ENCODE data around the gene FBXO22.
"Not testable (repeated sequence)": the region's sequence is repeated elsewhere in the genome, so short reads cannot be mapped to it uniquely, and the experiment has no call there.

FBXO22 gene

DNA sequence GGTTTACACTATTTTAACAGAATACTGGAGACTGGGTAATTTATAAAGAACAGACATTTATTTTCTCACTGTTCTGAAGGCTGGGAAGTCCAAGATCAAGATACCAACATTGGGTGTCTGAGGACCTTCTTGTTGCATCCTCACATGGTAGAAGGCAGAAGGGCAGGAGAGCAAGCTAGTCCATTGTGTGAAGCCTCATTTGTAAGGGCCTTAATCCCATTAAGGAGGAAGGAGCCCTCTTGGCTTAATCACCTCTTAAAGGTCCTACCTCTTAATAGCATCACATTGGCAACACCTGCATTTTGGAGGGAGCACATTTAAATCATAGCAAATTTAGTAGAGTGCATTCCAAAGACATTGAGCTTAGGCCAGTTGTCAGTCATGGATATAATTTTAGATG lies 34.2 kb upstream of the FBXO22 start:
- DNase-seq, result no peak
- Histone ChIP-seq H3K9me3 (ENCODE audit: control insufficient read depth, low read length) (no peaks in the 10 kb centered on the region), H3K4me3 (ENCODE audit: insufficient read depth, low read depth, low read length, poor library complexity, severe bottlenecking) (no peak overlapping the region), H3K36me3 (ENCODE audit: control insufficient read depth, insufficient read depth, low read length) (peaks cover 11% of the 10 kb centered on the region), H3K27me3 (replicated peaks; ENCODE audit: control insufficient read depth, insufficient read depth, low read length, poor library complexity, severe bottlenecking) (no peaks in the 10 kb centered on the region), H3K4me1 (ENCODE audit: control insufficient read depth, insufficient read depth, low read length, poor library complexity, severe bottlenecking) (peaks cover 4% of the 10 kb centered on the region), H3K27ac (ENCODE audit: insufficient read depth, low read length, poor library complexity, severe bottlenecking) (no peak overlapping the region)

DNA sequence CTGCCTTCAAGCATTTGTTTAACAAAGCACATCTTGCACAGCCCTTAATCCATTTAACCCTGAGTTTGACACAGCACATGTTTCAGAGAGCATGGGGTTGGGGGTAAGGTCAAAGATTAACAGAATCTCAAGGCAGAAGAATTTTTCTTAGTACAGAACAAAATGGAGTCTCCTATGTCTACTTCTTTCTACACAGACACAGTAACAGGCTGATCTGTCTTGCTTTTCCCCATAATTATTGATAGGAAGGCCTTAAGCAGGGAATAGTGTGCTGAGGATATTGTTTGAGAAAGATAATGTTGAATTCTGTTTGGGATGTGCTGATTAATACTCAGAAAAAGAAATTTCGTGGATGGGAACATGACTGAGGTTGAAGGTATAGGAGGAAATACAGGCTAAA lies 32.1 kb upstream of the FBXO22 start:
- not testable (repeated sequence) for H3K27me3 ChIP-seq (replicated peaks; ENCODE audit: control insufficient read depth, insufficient read depth, low read length, poor library complexity, severe bottlenecking); H3K4me3 ChIP-seq (ENCODE audit: insufficient read depth, low read depth, low read length, poor library complexity, severe bottlenecking); DNase-seq; H3K4me1 ChIP-seq (ENCODE audit: control insufficient read depth, insufficient read depth, low read length, poor library complexity, severe bottlenecking); H3K27ac ChIP-seq (ENCODE audit: insufficient read depth, low read length, poor library complexity, severe bottlenecking); H3K9me3 ChIP-seq (ENCODE audit: control insufficient read depth, low read length)
- peaks cover 16% of the 10 kb centered on the region for H3K36me3 ChIP-seq (ENCODE audit: control insufficient read depth, insufficient read depth, low read length)

DNA sequence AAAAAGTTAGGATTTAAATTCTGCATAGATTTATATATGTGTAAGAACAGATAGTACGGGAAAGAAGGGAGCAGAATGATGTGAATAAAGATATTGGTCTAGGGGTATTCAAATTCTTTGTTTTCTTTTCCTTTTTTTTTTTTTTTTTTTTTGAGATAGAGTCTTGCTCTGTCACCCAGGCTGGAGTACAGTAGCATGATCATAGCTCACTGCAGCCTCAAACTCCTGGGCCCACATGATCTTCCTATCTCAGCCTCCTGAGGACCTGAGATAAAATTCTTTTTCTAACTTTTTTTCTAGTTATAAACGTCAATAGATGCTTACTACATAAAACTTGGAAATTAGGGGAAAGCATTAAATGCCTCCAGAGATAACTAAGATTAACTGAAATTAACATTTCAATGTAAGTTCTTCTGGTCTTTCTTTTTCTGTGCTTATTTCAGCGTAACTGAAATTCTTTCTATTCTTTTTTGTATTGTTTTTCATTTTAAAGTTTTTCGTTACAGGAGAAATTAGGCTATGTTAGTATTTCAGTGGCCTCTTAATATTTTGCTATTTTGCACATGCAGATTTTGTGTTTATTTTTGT lies 31.2 kb upstream of the FBXO22 start:
- Histone ChIP-seq H3K36me3 (ENCODE audit: control insufficient read depth, insufficient read depth, low read length) (peaks cover 18% of the 10 kb centered on the region), H3K27ac (ENCODE audit: insufficient read depth, low read length, poor library complexity, severe bottlenecking) (no peak overlapping the region), H3K4me3 (ENCODE audit: insufficient read depth, low read depth, low read length, poor library complexity, severe bottlenecking) (no peak overlapping the region), H3K27me3 (replicated peaks; ENCODE audit: control insufficient read depth, insufficient read depth, low read length, poor library complexity, severe bottlenecking) (no peaks in the 10 kb centered on the region), H3K4me1 (ENCODE audit: control insufficient read depth, insufficient read depth, low read length, poor library complexity, severe bottlenecking) (no peaks in the 10 kb centered on the region), H3K9me3 (ENCODE audit: control insufficient read depth, low read length) (no peaks in the 10 kb centered on the region)
- DNase-seq, result no peak

DNA sequence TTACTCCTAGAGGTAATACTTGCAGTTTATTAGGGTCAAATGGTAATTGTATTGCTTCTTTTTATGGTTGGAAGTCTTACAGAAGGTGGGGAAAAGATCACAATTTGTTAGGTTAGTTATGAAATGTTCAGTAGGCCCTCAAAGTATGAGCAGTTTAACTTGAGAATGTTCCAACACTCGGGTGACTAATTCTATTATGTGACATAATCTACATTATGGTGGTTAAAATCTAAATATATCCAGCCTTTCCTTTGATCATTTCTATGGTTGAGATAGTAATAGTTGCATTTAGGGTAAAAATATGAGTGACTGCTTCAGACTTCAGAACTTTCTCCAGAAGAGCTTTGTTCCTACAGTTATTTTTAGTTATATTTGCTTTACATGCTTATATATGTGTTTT lies 19.6 kb upstream of the FBXO22 start:
- H3K4me3 ChIP-seq (ENCODE audit: insufficient read depth, low read depth, low read length, poor library complexity, severe bottlenecking), result no peak overlapping the region
- no peak for DNase-seq

DNA sequence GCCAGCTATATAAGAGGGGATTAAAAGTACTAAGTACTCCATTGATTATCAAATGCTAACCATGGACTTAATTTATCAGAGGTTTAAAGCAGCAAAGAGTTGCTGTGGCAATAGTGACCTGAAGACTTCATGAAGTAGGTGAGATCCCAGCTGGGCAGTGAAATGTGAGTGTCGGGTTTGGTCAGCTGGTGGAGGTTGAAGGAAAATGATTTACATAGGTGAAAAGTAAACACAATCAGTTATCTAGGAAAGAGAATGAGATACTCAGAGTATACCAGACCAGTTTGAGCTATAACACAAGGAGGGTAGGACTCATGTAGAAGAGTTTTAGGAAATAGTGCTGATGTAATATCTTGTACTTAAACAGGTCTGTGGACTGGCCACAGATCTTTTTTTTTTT lies 16.5 kb upstream of the FBXO22 start:
- Histone ChIP-seq H3K27me3 (replicated peaks; ENCODE audit: control insufficient read depth, insufficient read depth, low read length, poor library complexity, severe bottlenecking) (no peaks in the 10 kb centered on the region), H3K4me1 (ENCODE audit: control insufficient read depth, insufficient read depth, low read length, poor library complexity, severe bottlenecking) (no peaks in the 10 kb centered on the region), H3K4me3 (ENCODE audit: insufficient read depth, low read depth, low read length, poor library complexity, severe bottlenecking) (no peak overlapping the region), H3K9me3 (ENCODE audit: control insufficient read depth, low read length) (no peaks in the 10 kb centered on the region), H3K36me3 (ENCODE audit: control insufficient read depth, insufficient read depth, low read length) (peaks cover 19% of the 10 kb centered on the region), H3K27ac (ENCODE audit: insufficient read depth, low read length, poor library complexity, severe bottlenecking) (no peak overlapping the region)
- DNase-seq, result no peak

More for the DNA sequence above, 19.6 kb upstream of the FBXO22 start:
- no peaks in the 10 kb centered on the region for H3K4me1 ChIP-seq (ENCODE audit: control insufficient read depth, insufficient read depth, low read length, poor library complexity, severe bottlenecking)
- H3K36me3 ChIP-seq (ENCODE audit: control insufficient read depth, insufficient read depth, low read length), result peaks cover 27% of the 10 kb centered on the region
- no peak overlapping the region for H3K27ac ChIP-seq (ENCODE audit: insufficient read depth, low read length, poor library complexity, severe bottlenecking)
- no peaks in the 10 kb centered on the region for H3K27me3 ChIP-seq (replicated peaks; ENCODE audit: control insufficient read depth, insufficient read depth, low read length, poor library complexity, severe bottlenecking)
- H3K9me3 ChIP-seq (ENCODE audit: control insufficient read depth, low read length), result no peaks in the 10 kb centered on the region

DNA sequence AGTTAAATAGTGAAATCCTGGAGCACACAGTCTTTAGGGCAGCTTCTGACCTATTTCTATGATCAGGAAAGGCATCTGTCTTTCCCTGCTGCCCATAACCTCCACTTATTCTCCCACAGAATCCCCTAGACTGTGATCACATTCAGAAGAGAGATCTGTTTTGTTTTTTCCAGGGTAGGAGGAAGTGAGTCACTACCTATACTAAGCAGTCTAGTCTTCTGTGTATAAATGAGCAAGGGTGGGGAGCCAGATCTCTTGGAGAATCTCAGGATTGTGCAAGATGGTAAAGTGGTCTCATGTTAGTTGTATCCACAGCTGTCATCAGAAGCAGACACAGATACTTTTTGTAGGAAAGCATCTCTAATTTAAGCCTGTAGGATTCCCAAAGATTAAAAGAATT lies 11.8 kb upstream of the FBXO22 start:
- Histone ChIP-seq H3K4me3 (ENCODE audit: insufficient read depth, low read depth, low read length, poor library complexity, severe bottlenecking) (no peak overlapping the region), H3K27me3 (replicated peaks; ENCODE audit: control insufficient read depth, insufficient read depth, low read length, poor library complexity, severe bottlenecking) (no peaks in the 10 kb centered on the region), H3K36me3 (ENCODE audit: control insufficient read depth, insufficient read depth, low read length) (peaks cover 24% of the 10 kb centered on the region), H3K4me1 (ENCODE audit: control insufficient read depth, insufficient read depth, low read length, poor library complexity, severe bottlenecking) (no peaks in the 10 kb centered on the region), H3K27ac (ENCODE audit: insufficient read depth, low read length, poor library complexity, severe bottlenecking) (no peak overlapping the region), H3K9me3 (ENCODE audit: control insufficient read depth, low read length) (no peaks in the 10 kb centered on the region)
- DNase-seq, result no peak

DNA sequence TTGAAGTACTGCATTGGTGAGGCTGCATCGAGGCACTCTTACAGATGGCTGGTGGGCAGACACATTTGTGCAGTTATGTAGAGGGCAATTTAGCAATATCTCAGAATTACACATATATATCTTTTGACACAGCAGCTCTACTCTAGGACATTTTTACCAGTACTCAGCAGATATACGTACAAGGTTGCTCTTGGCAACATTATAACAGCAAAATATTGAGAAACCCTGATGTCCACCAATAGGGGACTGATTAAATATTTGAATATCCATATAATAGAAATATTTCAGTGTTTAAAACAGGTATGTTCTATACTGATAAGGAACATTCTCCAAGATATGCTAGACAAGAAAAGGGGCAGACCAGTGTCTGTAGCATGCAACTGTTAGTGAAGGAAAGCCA lies 7.9 kb upstream of the FBXO22 start:
- Histone ChIP-seq H3K4me1 (ENCODE audit: control insufficient read depth, insufficient read depth, low read length, poor library complexity, severe bottlenecking) (no peaks in the 10 kb centered on the region), H3K4me3 (ENCODE audit: insufficient read depth, low read depth, low read length, poor library complexity, severe bottlenecking) (no peak overlapping the region), H3K27me3 (replicated peaks; ENCODE audit: control insufficient read depth, insufficient read depth, low read length, poor library complexity, severe bottlenecking) (no peaks in the 10 kb centered on the region), H3K27ac (ENCODE audit: insufficient read depth, low read length, poor library complexity, severe bottlenecking) (no peak overlapping the region), H3K36me3 (ENCODE audit: control insufficient read depth, insufficient read depth, low read length) (peaks cover 17% of the 10 kb centered on the region), H3K9me3 (ENCODE audit: control insufficient read depth, low read length) (no peaks in the 10 kb centered on the region)
- no peak for DNase-seq

DNA sequence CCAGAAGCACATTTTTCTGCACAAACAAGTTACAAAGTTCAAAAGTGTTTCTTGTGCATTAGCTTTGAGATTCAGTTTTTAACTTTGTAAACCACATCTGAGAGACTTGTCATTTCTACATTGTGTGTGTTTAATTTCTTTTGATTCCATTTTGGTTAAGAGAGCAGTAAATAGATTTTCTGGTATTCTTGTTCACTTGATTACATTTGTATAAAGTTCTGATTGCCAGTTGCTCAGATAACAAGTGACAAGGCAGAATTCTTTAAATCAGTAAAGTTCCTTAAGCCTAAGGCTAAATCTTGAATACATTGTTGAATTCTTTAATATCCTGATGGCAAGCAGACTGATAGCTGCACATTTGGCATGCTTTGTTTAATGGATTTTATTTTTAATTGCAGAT lies 3.1 kb upstream of the FBXO22 start:
- H3K4me3 ChIP-seq (ENCODE audit: insufficient read depth, low read depth, low read length, poor library complexity, severe bottlenecking), result no peak overlapping the region
- no peaks in the 10 kb centered on the region for H3K9me3 ChIP-seq (ENCODE audit: control insufficient read depth, low read length)
- no peak for DNase-seq
- no peak overlapping the region for H3K27ac ChIP-seq (ENCODE audit: insufficient read depth, low read length, poor library complexity, severe bottlenecking)
- H3K36me3 ChIP-seq (ENCODE audit: control insufficient read depth, insufficient read depth, low read length), result peaks cover 11% of the 10 kb centered on the region
- H3K27me3 ChIP-seq (replicated peaks; ENCODE audit: control insufficient read depth, insufficient read depth, low read length, poor library complexity, severe bottlenecking), result no peaks in the 10 kb centered on the region
- H3K4me1 ChIP-seq (ENCODE audit: control insufficient read depth, insufficient read depth, low read length, poor library complexity, severe bottlenecking), result peaks cover 7% of the 10 kb centered on the region

DNA sequence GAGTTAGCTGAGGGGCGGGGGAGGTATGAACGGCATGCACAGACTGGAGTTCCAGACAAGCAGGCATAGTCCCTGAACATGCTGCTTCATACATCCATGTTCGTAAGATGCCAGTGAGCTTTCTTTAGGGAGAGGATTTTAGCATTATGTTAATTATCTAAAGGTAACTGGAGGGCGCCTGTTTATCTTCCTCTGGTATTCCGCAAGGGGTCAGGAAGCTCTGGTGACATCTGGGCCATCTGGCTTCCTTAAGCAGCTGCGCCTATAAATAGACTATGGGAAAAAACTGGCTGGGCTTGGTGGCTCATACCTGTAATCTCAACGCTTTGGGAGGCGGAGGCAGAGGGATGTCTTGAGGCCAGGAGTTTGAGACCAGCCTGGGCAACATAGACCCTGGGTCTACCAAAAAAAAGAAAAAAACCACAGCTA lies 1.5 kb upstream of the FBXO22 start:
- DNase-seq, result no peak
- no peaks in the 10 kb centered on the region for H3K9me3 ChIP-seq (ENCODE audit: control insufficient read depth, low read length)
- peaks cover 11% of the 10 kb centered on the region for H3K36me3 ChIP-seq (ENCODE audit: control insufficient read depth, insufficient read depth, low read length)
- H3K27me3 ChIP-seq (replicated peaks; ENCODE audit: control insufficient read depth, insufficient read depth, low read length, poor library complexity, severe bottlenecking), result no peaks in the 10 kb centered on the region
- H3K27ac ChIP-seq (ENCODE audit: insufficient read depth, low read length, poor library complexity, severe bottlenecking), result no peak overlapping the region
- H3K4me3 ChIP-seq (ENCODE audit: insufficient read depth, low read depth, low read length, poor library complexity, severe bottlenecking), result no peak overlapping the region
- H3K4me1 ChIP-seq (ENCODE audit: control insufficient read depth, insufficient read depth, low read length, poor library complexity, severe bottlenecking), result peaks cover 7% of the 10 kb centered on the region

DNA sequence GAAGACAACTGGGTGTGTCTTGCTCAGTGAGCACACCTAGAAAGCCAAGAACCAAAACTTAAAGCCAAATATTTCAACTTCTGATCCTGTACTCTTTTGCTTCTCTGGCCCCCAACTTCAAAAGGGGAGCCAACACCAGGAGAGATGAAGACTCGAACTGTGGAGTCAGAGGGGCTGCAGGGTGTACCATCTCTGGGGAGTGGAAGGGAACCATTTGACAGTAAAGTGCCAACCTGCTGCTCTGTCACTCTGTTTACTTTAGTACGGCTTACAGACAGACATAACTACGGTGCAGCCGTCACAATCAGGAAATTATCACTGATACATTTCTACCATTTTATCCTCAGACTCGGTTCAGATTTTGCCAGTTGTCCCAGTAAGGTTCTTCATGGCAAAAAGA lies 1.6 kb downstream of the FBXO22 start:
- H3K36me3 ChIP-seq (ENCODE audit: control insufficient read depth, insufficient read depth, low read length), result no peaks in the 10 kb centered on the region
- no peak overlapping the region for H3K27ac ChIP-seq (ENCODE audit: insufficient read depth, low read length, poor library complexity, severe bottlenecking)
- H3K4me3 ChIP-seq (ENCODE audit: insufficient read depth, low read depth, low read length, poor library complexity, severe bottlenecking), result no peak overlapping the region
- peaks cover 7% of the 10 kb centered on the region for H3K4me1 ChIP-seq (ENCODE audit: control insufficient read depth, insufficient read depth, low read length, poor library complexity, severe bottlenecking)
- no peaks in the 10 kb centered on the region for H3K27me3 ChIP-seq (replicated peaks; ENCODE audit: control insufficient read depth, insufficient read depth, low read length, poor library complexity, severe bottlenecking)
- no peaks in the 10 kb centered on the region for H3K9me3 ChIP-seq (ENCODE audit: control insufficient read depth, low read length)
- DNase-seq, result no peak
